ENCODE data around the gene IL25.

DNA sequence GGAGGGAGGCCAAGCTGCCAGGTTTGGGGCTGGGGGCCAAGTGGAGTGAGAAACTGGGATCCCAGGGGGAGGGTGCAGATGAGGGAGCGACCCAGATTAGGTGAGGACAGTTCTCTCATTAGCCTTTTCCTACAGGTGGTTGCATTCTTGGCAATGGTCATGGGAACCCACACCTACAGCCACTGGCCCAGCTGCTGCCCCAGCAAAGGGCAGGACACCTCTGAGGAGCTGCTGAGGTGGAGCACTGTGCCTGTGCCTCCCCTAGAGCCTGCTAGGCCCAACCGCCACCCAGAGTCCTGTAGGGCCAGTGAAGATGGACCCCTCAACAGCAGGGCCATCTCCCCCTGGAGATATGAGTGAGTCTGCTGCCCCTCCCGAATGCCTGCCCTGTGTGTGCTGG lies 432 bp downstream of the IL25 start:
- no peak for TF ChIP-seq CTCF (IDR thresholded peaks at IDR 0.05; ENCODE audit: control extremely low read depth in 1 of 3, insufficient read depth in 1 of 3, low read depth in 1 of 3, low read length in 3 of 3)
- no peak for TF ChIP-seq POLR2AphosphoS5 (IDR thresholded peaks at IDR 0.05; ENCODE audit: low read depth, low read length)
- TF ChIP-seq POLR2A (IDR thresholded peaks at IDR 0.05; ENCODE audit: control extremely low read depth in 1 of 2, low read depth in 2 of 2, low read length in 2 of 2) = no peak
- TF ChIP-seq SIRT6 (IDR thresholded peaks at IDR 0.05; ENCODE audit: low read length) = no peak
- TF ChIP-seq ZNF274 (IDR thresholded peaks at IDR 0.05; ENCODE audit: borderline replicate concordance, extremely low read depth, low read length) = no peak
- TF ChIP-seq SP1 (IDR thresholded peaks at IDR 0.05; ENCODE audit: low read depth, low read length) = no peak

Measured in H1 (cell line).